NCI-H2196 (cell line): ENCODE data around the gene CARM1.

ENCODE experiments used
- DNase-seq: peaks from one replicate; lab custom pipeline; 2025; ENCODE audit not compliant: unreplicated experiment; lab: John Stamatoyannopoulos, UW

The CARM1 gene

GRCh38 chr19:10899151-10899653 is 27.8 kb downstream of the CARM1 start:
- DNase-seq: peak; percentile 93

- DNase-seq: no peak
These were observed 36.6 kb downstream of the CARM1 start for GRCh38 chr19:10907925-10908324.

- DNase-seq: no peak
These were observed 37.1 kb downstream of the CARM1 start for GRCh38 chr19:10908380-10908960.

- DNase-seq: no peak
These were observed 40.4 kb downstream of the CARM1 start for GRCh38 chr19:10911579-10912363.

GRCh38 chr19:10912619-10913018 is 41.3 kb downstream of the CARM1 start:
- no peak for DNase-seq

- no peak for DNase-seq
These were observed 42.5 kb downstream of the CARM1 start for GRCh38 chr19:10913716-10914340.

- no peak for DNase-seq
These were observed 44.1 kb downstream of the CARM1 start for GRCh38 chr19:10915130-10916091.

- no peak for DNase-seq
These were observed 45.2 kb downstream of the CARM1 start for GRCh38 chr19:10916602-10917001.

GRCh38 chr19:10918359-10918758 is 47.0 kb downstream of the CARM1 start:
- DNase-seq: no peak

- DNase-seq: no peak
These were observed 48.3 kb downstream of the CARM1 start for GRCh38 chr19:10919352-10920287.

- DNase-seq: no peak
These were observed 48.9 kb downstream of the CARM1 start for GRCh38 chr19:10920288-10920655.

GRCh38 chr19:10920781-10921180 is 49.4 kb downstream of the CARM1 start:
- DNase-seq: no peak

GRCh38 chr19:10921199-10921909 is 50.0 kb downstream of the CARM1 start:
- no peak for DNase-seq

- DNase-seq: no peak
These were observed 50.7 kb downstream of the CARM1 start for GRCh38 chr19:10921910-10922637.

GRCh38 chr19:10922638-10923014 is 51.3 kb downstream of the CARM1 start:
- DNase-seq: no peak

- no peak for DNase-seq
These were observed 52.1 kb downstream of the CARM1 start for GRCh38 chr19:10923260-10924112.

GRCh38 chr19:10924597-10924996 is 53.2 kb downstream of the CARM1 start:
- DNase-seq: no peak
